ENCODE measurements around the gene DNAH1.

- TF ChIP-seq, protein P1, sequence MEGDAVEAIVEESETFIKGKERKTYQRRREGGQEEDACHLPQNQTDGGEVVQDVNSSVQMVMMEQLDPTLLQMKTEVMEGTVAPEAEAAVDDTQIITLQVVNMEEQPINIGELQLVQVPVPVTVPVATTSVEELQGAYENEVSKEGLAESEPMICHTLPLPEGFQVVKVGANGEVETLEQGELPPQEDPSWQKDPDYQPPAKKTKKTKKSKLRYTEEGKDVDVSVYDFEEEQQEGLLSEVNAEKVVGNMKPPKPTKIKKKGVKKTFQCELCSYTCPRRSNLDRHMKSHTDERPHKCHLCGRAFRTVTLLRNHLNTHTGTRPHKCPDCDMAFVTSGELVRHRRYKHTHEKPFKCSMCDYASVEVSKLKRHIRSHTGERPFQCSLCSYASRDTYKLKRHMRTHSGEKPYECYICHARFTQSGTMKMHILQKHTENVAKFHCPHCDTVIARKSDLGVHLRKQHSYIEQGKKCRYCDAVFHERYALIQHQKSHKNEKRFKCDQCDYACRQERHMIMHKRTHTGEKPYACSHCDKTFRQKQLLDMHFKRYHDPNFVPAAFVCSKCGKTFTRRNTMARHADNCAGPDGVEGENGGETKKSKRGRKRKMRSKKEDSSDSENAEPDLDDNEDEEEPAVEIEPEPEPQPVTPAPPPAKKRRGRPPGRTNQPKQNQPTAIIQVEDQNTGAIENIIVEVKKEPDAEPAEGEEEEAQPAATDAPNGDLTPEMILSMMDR (conservative IDR thresholded peaks at IDR 0.05; ENCODE audit: low read depth in 2 of 2): no peak
- TF ChIP-seq EZH2phosphoT487 (IDR thresholded peaks at IDR 0.05; ENCODE audit: unreplicated experiment) (no peak), POLR2AphosphoS5 (IDR thresholded peaks at IDR 0.05; ENCODE audit: low read depth) (no peak), EZH2 (IDR thresholded peaks at IDR 0.05; ENCODE audit: low read depth, unreplicated experiment) (no peak), JUNB (IDR thresholded peaks at IDR 0.05; ENCODE audit: unreplicated experiment) (no peak), CREB1 (CRISPR knock-in tag; IDR thresholded peaks at IDR 0.05; ENCODE audit: low read depth) (no peak), STAT1 (IDR thresholded peaks at IDR 0.05; ENCODE audit: unreplicated experiment) (no peak)
- TF ChIP-seq, protein P2, sequence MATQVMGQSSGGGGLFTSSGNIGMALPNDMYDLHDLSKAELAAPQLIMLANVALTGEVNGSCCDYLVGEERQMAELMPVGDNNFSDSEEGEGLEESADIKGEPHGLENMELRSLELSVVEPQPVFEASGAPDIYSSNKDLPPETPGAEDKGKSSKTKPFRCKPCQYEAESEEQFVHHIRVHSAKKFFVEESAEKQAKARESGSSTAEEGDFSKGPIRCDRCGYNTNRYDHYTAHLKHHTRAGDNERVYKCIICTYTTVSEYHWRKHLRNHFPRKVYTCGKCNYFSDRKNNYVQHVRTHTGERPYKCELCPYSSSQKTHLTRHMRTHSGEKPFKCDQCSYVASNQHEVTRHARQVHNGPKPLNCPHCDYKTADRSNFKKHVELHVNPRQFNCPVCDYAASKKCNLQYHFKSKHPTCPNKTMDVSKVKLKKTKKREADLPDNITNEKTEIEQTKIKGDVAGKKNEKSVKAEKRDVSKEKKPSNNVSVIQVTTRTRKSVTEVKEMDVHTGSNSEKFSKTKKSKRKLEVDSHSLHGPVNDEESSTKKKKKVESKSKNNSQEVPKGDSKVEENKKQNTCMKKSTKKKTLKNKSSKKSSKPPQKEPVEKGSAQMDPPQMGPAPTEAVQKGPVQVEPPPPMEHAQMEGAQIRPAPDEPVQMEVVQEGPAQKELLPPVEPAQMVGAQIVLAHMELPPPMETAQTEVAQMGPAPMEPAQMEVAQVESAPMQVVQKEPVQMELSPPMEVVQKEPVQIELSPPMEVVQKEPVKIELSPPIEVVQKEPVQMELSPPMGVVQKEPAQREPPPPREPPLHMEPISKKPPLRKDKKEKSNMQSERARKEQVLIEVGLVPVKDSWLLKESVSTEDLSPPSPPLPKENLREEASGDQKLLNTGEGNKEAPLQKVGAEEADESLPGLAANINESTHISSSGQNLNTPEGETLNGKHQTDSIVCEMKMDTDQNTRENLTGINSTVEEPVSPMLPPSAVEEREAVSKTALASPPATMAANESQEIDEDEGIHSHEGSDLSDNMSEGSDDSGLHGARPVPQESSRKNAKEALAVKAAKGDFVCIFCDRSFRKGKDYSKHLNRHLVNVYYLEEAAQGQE (IDR thresholded peaks at IDR 0.05; ENCODE audit: unreplicated experiment): no peak
- TF ChIP-seq, protein P3, sequence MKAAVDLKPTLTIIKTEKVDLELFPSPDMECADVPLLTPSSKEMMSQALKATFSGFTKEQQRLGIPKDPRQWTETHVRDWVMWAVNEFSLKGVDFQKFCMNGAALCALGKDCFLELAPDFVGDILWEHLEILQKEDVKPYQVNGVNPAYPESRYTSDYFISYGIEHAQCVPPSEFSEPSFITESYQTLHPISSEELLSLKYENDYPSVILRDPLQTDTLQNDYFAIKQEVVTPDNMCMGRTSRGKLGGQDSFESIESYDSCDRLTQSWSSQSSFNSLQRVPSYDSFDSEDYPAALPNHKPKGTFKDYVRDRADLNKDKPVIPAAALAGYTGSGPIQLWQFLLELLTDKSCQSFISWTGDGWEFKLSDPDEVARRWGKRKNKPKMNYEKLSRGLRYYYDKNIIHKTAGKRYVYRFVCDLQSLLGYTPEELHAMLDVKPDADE (IDR thresholded peaks at IDR 0.05): no peak
These were observed 124.6 kb downstream of the DNAH1 start for GRCh38 chr3:52440671-52441070.

Measured in GM23338 (cell line).